Activated CD4-positive, alpha-beta T cell treated with anti-CD3 and anti-CD28 coated beads, Interleukin-2, amount 50 U/mL, for 48 hours (primary cell): ENCODE measurements around the gene C19orf38.
A peak's percentile ranks its signal among the peaks of the same experiment; 100 is the strongest.
"Not testable (repeated sequence)": the region's sequence is repeated elsewhere in the genome, so short reads cannot be mapped to it uniquely, and the experiment has no call there.

ENCODE experiments used
- DNase-seq, 2 experiments: peaks; one replicate each; pipeline ENCODE4 v3.0.0-alpha.2; 2020

The C19orf38 gene

GRCh38 chr19:10826231-10826630 lies 22.0 kb upstream of the C19orf38 start:
- DNase-seq: no peak

GRCh38 chr19:10826846-10827245 lies 21.4 kb upstream of the C19orf38 start:
- no peak for DNase-seq

GRCh38 chr19:10828981-10829821 lies 19.0 kb upstream of the C19orf38 start:
- DNase-seq: no peak

- no peak for DNase-seq
Measured at GRCh38 chr19:10829967-10830366, 18.2 kb upstream of the C19orf38 start.

GRCh38 chr19:10830370-10830769 lies 17.8 kb upstream of the C19orf38 start:
- no peak for DNase-seq

- no peak for DNase-seq
Measured at GRCh38 chr19:10830931-10831779, 17.1 kb upstream of the C19orf38 start.

- no peak for DNase-seq
Measured at GRCh38 chr19:10831987-10832938, 16.0 kb upstream of the C19orf38 start.

GRCh38 chr19:10832939-10833296 lies 15.3 kb upstream of the C19orf38 start:
- no peak for DNase-seq

- DNase-seq: no peak
Measured at GRCh38 chr19:10835089-10835753, 13.0 kb upstream of the C19orf38 start.

- peak; percentile 99 for DNase-seq
Measured at GRCh38 chr19:10835754-10836478, 12.3 kb upstream of the C19orf38 start, which contains the start of gene TMED1. Gene TMED1, minus strand, starts transcription at chr19:10836212. Its CDS starts 21 bp downstream, at chr19:10836191.

- DNase-seq: peak; percentile 83 to 88
Measured at GRCh38 chr19:10836479-10837330, 11.5 kb upstream of the C19orf38 start.

GRCh38 chr19:10837649-10838048 lies 10.6 kb upstream of the C19orf38 start:
- DNase-seq: not testable (repeated sequence)

- no peak for DNase-seq
Measured at GRCh38 chr19:10838377-10838776, 9.8 kb upstream of the C19orf38 start.

- no peak for DNase-seq
Measured at GRCh38 chr19:10839114-10840050, 8.8 kb upstream of the C19orf38 start.

GRCh38 chr19:10842788-10843187 lies 5.4 kb upstream of the C19orf38 start:
- DNase-seq: no peak

GRCh38 chr19:10846500-10847202 lies 1.6 kb upstream of the C19orf38 start:
- no peak for DNase-seq

- DNase-seq: no peak
Measured at GRCh38 chr19:10850631-10851030, 2.4 kb downstream of the C19orf38 start.

GRCh38 chr19:10852098-10852800 lies 4.0 kb downstream of the C19orf38 start:
- no peak for DNase-seq
